HG03064 (cell line): ENCODE measurements around the gene RAMP3.
"Not testable (repeated sequence)": the region's sequence is repeated elsewhere in the genome, so short reads cannot be mapped to it uniquely, and the experiment has no call there.

ENCODE experiments used
- ATAC-seq: cut with Tn5 transposase; IDR thresholded peaks from one replicate; pipeline ENCODE4 v1.9.1; 2021; ENCODE audit warnings: low read depth; ENCODE audit not compliant: unreplicated experiment

RAMP3 gene

GRCh38 chr7:45188736-45189135 lies 31.1 kb downstream of the RAMP3 start:
- ATAC-seq: no peak

- ATAC-seq: no peak
Measured at GRCh38 chr7:45189151-45189970, 31.8 kb downstream of the RAMP3 start.

- no peak for ATAC-seq
Measured at GRCh38 chr7:45190406-45191165, 33.0 kb downstream of the RAMP3 start.

GRCh38 chr7:45191396-45191795 lies 33.8 kb downstream of the RAMP3 start:
- no peak for ATAC-seq

- no peak for ATAC-seq
Measured at GRCh38 chr7:45192621-45193041, 35.0 kb downstream of the RAMP3 start.

- no peak for ATAC-seq
Measured at GRCh38 chr7:45193828-45194227, 36.2 kb downstream of the RAMP3 start.

GRCh38 chr7:45196374-45196773 lies 38.8 kb downstream of the RAMP3 start:
- no peak for ATAC-seq

GRCh38 chr7:45197461-45197860 lies 39.9 kb downstream of the RAMP3 start:
- no peak for ATAC-seq

GRCh38 chr7:45198986-45199385 lies 41.4 kb downstream of the RAMP3 start:
- no peak for ATAC-seq

GRCh38 chr7:45199506-45199905 lies 41.9 kb downstream of the RAMP3 start:
- ATAC-seq: no peak

- no peak for ATAC-seq
Measured at GRCh38 chr7:45202625-45203024, 45.0 kb downstream of the RAMP3 start.

GRCh38 chr7:45203036-45203435 lies 45.4 kb downstream of the RAMP3 start:
- ATAC-seq: no peak

- ATAC-seq: no peak
Measured at GRCh38 chr7:45203459-45203858, 45.9 kb downstream of the RAMP3 start.

- ATAC-seq: no peak
Measured at GRCh38 chr7:45203936-45204445, 46.4 kb downstream of the RAMP3 start.

- not testable (repeated sequence) for ATAC-seq
Measured at GRCh38 chr7:45206266-45206665, 48.7 kb downstream of the RAMP3 start.

- ATAC-seq: not testable (repeated sequence)
Measured at GRCh38 chr7:45209909-45210308, 52.3 kb downstream of the RAMP3 start.

- no peak for ATAC-seq
Measured at GRCh38 chr7:45211066-45211465, 53.5 kb downstream of the RAMP3 start.

GRCh38 chr7:45211958-45212357 lies 54.4 kb downstream of the RAMP3 start:
- ATAC-seq: no peak

GRCh38 chr7:45212606-45213005 lies 55.0 kb downstream of the RAMP3 start:
- no peak for ATAC-seq

GRCh38 chr7:45215601-45216062 lies 58.0 kb downstream of the RAMP3 start:
- ATAC-seq: no peak

GRCh38 chr7:45216181-45216580 lies 58.6 kb downstream of the RAMP3 start:
- ATAC-seq: no peak
